Endothelial cell of umbilical vein (primary cell): ENCODE results near the gene NAAA. TPM values are rescaled to one million over a fixed set of nuclear protein-coding genes. Genes with fewer than 3 reads are reported as not detected.
"Not testable (repeated sequence)": the region's sequence is repeated elsewhere in the genome, so short reads cannot be mapped to it uniquely, and the experiment has no call there.

Experiments
- BruUV-seq: library from RNA; stranded (reverse); fragments of 400-500 nt; replicated peaks from 2 replicates; lab custom pipeline; 2021; lab: Mats Ljungman, UMichigan
- CTCF ChIA-PET: fragments of 300-600, 350-600 bp; sonication (Branson Sonifier 250); formaldehyde crosslinking; loops from one replicate; lab custom pipeline; 2021; ENCODE audit warnings: antibody characterized with exemption, inconsistent platforms; lab: Charles Lee
- POLR2A ChIA-PET: fragments of 300-600, 350-600 bp; sonication (Branson Sonifier 250); formaldehyde crosslinking; loops from one replicate; lab custom pipeline; 2021; ENCODE audit warnings: antibody characterized with exemption, inconsistent platforms; lab: Charles Lee
- DNase-seq: peaks from one replicate; pipeline ENCODE4 v3.0.0-alpha.2; 2011; ENCODE audit warnings: low read depth, low spot score
- FAIRE-seq: peaks from 2 replicates; lab custom pipeline; 2011; peaks lifted over from hg19 to GRCh38; lab: Jason Lieb, UNC
- H2AFZ ChIP-seq: 2 replicates; pipeline ENCODE4 v1.6.0; 2012; ENCODE audit warnings: low read depth, low read length, control low read depth, inconsistent platforms
- H3K27ac ChIP-seq: 2 replicates; pipeline ENCODE4 v1.5.1; 2011; ENCODE audit warnings: low read depth, mild to moderate bottlenecking, control low read depth, low read length, moderate library complexity; ENCODE audit not compliant: insufficient read depth
- H3K27me3 ChIP-seq, 2 experiments: 2 replicates each; pipeline versions ENCODE4 v1.6.0 to v1.6.1; 2011; ENCODE audit warnings: low read length in 2 of 2, mixed read lengths in 1 of 2; ENCODE audit not compliant: control insufficient read depth in 2 of 2, insufficient read depth in 2 of 2
- H3K36me3 ChIP-seq, 2 experiments: 2 replicates in 1 of 2; 3 replicates in 1 of 2; pipeline ENCODE4 v1.5.1; 2011; ENCODE audit warnings: low read length in 2 of 2, mild to moderate bottlenecking in 1 of 2, moderate library complexity in 1 of 2; ENCODE audit not compliant: control insufficient read depth in 2 of 2, insufficient read depth in 2 of 2; ENCODE audit errors: extremely low read depth in 1 of 2
- H3K4me1 ChIP-seq: 3 replicates; pipeline ENCODE4 v1.5.1; 2011; ENCODE audit warnings: mild to moderate bottlenecking, low read length; ENCODE audit not compliant: control insufficient read depth, insufficient read depth; ENCODE audit errors: extremely low read depth
- H3K4me2 ChIP-seq: 2 replicates; pipeline ENCODE4 v1.6.1; 2011; ENCODE audit warnings: low read length, control low read depth, mixed read lengths; ENCODE audit not compliant: insufficient read depth
- H3K4me3 ChIP-seq, 3 experiments: fragments of 200-600 bp in 1 of 3; sonication (generic), shearing (Covaris generic) in 1 of 3; replicated peaks in 1 of 3; 2 replicates each; pipeline ENCODE4 v1.5.1; 2011 to 2016; ENCODE audit warnings: control low read depth in 3 of 3, low read length in 3 of 3, mild to moderate bottlenecking in 2 of 3, inconsistent platforms in 1 of 3, low read depth in 1 of 3, moderate library complexity in 1 of 3; ENCODE audit not compliant: insufficient read depth in 1 of 3
- H3K79me2 ChIP-seq: 2 replicates; pipeline ENCODE4 v1.6.0; 2012; ENCODE audit warnings: low read length, inconsistent platforms; ENCODE audit not compliant: control insufficient read depth, insufficient read depth
- H3K9ac ChIP-seq: replicated peaks from 2 replicates; pipeline ENCODE3; 2011; ENCODE audit warnings: low read length, control low read depth; ENCODE audit not compliant: insufficient read depth; ENCODE audit errors: extremely low read depth
- H3K9me1 ChIP-seq: replicated peaks from 3 replicates; pipeline ENCODE4 v1.6.0; 2011; ENCODE audit warnings: mild to moderate bottlenecking, low read length; ENCODE audit not compliant: control insufficient read depth, insufficient read depth; ENCODE audit errors: extremely low read depth
- H3K9me3 ChIP-seq: replicated peaks from 2 replicates; pipeline ENCODE4 v1.5.1; 2012; ENCODE audit warnings: low read length, inconsistent platforms; ENCODE audit not compliant: control insufficient read depth, insufficient read depth
- H4K20me1 ChIP-seq: replicated peaks from 2 replicates; pipeline ENCODE3; 2011; ENCODE audit warnings: mild to moderate bottlenecking, low read length; ENCODE audit not compliant: control insufficient read depth, insufficient read depth; ENCODE audit errors: extremely low read depth
- FOS ChIP-seq: IDR thresholded peaks from 2 replicates; pipeline ENCODE4 v1.6.1; 2011; ENCODE audit warnings: mild to moderate bottlenecking, low read length, moderate library complexity, borderline replicate concordance; ENCODE audit not compliant: insufficient read depth
- GATA2 ChIP-seq: IDR thresholded peaks from 2 replicates; pipeline ENCODE4 v1.7.0; 2011; ENCODE audit warnings: low read depth, mild to moderate bottlenecking, moderate library complexity, mixed read lengths, low read length; ENCODE audit not compliant: insufficient read length, insufficient read depth
- MAX ChIP-seq: IDR thresholded peaks from 2 replicates; pipeline ENCODE4 v1.6.1; 2011; ENCODE audit not compliant: insufficient read depth, insufficient read length
- MYC ChIP-seq: IDR thresholded peaks from one replicate; pipeline ENCODE4 v1.6.1; 2011; ENCODE audit warnings: mild to moderate bottlenecking, low read depth, low read length
- dilution Hi-C: fragments of 300-500 bp; cut with MboI; formaldehyde crosslinking; loops from one replicate; pipeline ENCODE4 v1.15.0; 2019; ENCODE audit warnings: low sequenced_read_pairs; ENCODE audit not compliant: extremely low pct_ligation_motif_present
- intact Hi-C: fragments of 100-400 bp; cut with micrococcal nuclease; formaldehyde crosslinking; loops from one replicate; pipeline ENCODE4 v1.10.0; 2022
- polyA plus RNA-seq, 4 experiments: library from polyadenylated mRNA; depleted of rRNA in 3 of 4; stranded (reverse) in 3 of 4; unstranded in 1 of 4; fragments of >200 nt; gene quantifications; 2 replicates each; pipeline versions ENCODE4 v1.2.1 to v1.2.3, GENCODE V29; 2011 to 2012; ENCODE audit warnings: missing spikeins in 1 of 4
- total RNA-seq: library from RNA; stranded (reverse); gene quantifications from 2 replicates; pipeline ENCODE4 v1.2.3, GENCODE V29; 2021

NAAA gene
- total and polyA plus RNA-seq, 2 donors (not counting 3 experiments of a cell fraction or from before 2014, with no cell fraction given), result 15.3 to 24.4 TPM

- no peak for TF ChIP-seq MYC
- TF ChIP-seq GATA2, result no peak
- TF ChIP-seq FOS, result no peak
- no peak for TF ChIP-seq MAX
- BruUV-seq, result no TSS peak
- ChIA-PET POLR2A (no interaction called here), CTCF (interaction anchor here (1.2 to 2.4 kb wide), 2 partner anchors 14 kb away, joined by 4 to 8 read pairs; no protein-coding TSS in a partner anchor)
- no peak for DNase-seq
- H3K36me3 ChIP-seq, result no peaks in the 10 kb centered on the region
- H4K20me1 ChIP-seq, result no peaks in the 10 kb centered on the region
- H3K9me3 ChIP-seq, result no peaks in the 10 kb centered on the region
- intact Hi-C loops, result no loop called here
- H3K9me1 ChIP-seq, result no peaks in the 10 kb centered on the region
- no peak overlapping the region for H2AFZ ChIP-seq
- FAIRE-seq, result no peak
- H3K27ac ChIP-seq, result no peak overlapping the region
- H3K79me2 ChIP-seq, result no peaks in the 10 kb centered on the region
- dilution Hi-C loops, result no loop called here
- H3K4me1 ChIP-seq, result no peaks in the 10 kb centered on the region
- H3K4me2 ChIP-seq, result no peak overlapping the region
- H3K27me3 ChIP-seq, result no peaks in the 10 kb centered on the region
- H3K4me3 ChIP-seq, result no peak overlapping the region
- no peak overlapping the region for H3K9ac ChIP-seq
Measured at GRCh38 chr4:75930152-75930551, 10.7 kb downstream of the NAAA start.

GRCh38 chr4:75924916-75925315, 15.9 kb downstream of the NAAA start:
- CTCF ChIA-PET, result interaction anchor here (1.1 to 2.9 kb wide), 3 partner anchors 9 to 29 kb away, joined by 3 to 16 read pairs (median 3); no protein-coding TSS in a partner anchor
- H3K27me3 ChIP-seq, H3K27ac ChIP-seq, H3K9me3 ChIP-seq, H3K36me3 ChIP-seq, H3K79me2 ChIP-seq, H3K4me2 ChIP-seq, intact Hi-C loops, H3K4me1 ChIP-seq, dilution Hi-C loops, POLR2A ChIA-PET, FAIRE-seq, H3K4me3 ChIP-seq, H2AFZ ChIP-seq, H4K20me1 ChIP-seq, BruUV-seq, DNase-seq, H3K9me1 ChIP-seq, H3K9ac ChIP-seq: not testable (repeated sequence)
